GM23338 (cell line): ENCODE measurements around the gene SLC17A6.

ENCODE experiments used
- CREB1 ChIP-seq: fragments of 250-450 bp; sonication (Bioruptor Pico); IDR thresholded peaks from 2 replicates; pipeline ENCODE4 v1.5.0; 2020; ENCODE audit warnings: low read depth, mild to moderate bottlenecking, moderate library complexity
- EZH2phosphoT487 ChIP-seq: fragments of 200-600 bp; sonication (generic); IDR thresholded peaks from one replicate; pipeline ENCODE4 v1.8.1; 2018; ENCODE audit warnings: antibody characterized with exemption; ENCODE audit not compliant: unreplicated experiment
- POLR2AphosphoS5 ChIP-seq: IDR thresholded peaks from 2 replicates; pipeline ENCODE4 v1.6.1; 2016; ENCODE audit warnings: antibody characterized with exemption, low read depth
- TF ChIP-seq, protein P1 (sequence below), 2 experiments: fragments of 200-600 bp in 1 of 2; sonication (generic) in 1 of 2; conservative IDR thresholded peaks; 2 replicates each; pipeline versions ENCODE4 v1.5.1 to v1.6.1; 2016 to 2017; ENCODE audit warnings: antibody characterized with exemption in 2 of 2, low read depth in 2 of 2, mild to moderate bottlenecking in 2 of 2, moderate library complexity in 1 of 2
- TF ChIP-seq, protein P2 (sequence below): IDR thresholded peaks from one replicate; pipeline ENCODE4 v1.6.1; 2018; ENCODE audit warnings: antibody characterized with exemption; ENCODE audit not compliant: unreplicated experiment

DNA sequence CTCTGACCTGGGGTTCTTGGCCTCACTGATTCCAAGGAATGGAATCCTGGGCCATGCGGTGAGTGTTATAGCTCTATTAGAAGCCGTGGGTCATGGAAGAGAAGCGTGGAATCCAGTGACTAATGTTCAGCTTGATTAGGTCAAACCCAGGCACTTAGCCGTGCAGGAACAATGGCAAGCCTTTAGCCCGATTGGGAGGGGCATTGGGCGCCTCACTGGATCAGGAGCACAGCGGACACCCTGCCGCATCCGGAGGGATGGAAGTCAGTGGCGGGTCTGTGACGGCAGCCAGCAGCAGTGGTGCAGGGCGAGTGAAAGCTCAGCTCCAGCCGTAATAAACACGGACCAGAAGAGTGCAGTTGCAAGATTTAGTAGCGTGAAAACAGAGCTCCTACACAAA lies 20.5 kb upstream of the SLC17A6 start:
- TF ChIP-seq, protein P1, sequence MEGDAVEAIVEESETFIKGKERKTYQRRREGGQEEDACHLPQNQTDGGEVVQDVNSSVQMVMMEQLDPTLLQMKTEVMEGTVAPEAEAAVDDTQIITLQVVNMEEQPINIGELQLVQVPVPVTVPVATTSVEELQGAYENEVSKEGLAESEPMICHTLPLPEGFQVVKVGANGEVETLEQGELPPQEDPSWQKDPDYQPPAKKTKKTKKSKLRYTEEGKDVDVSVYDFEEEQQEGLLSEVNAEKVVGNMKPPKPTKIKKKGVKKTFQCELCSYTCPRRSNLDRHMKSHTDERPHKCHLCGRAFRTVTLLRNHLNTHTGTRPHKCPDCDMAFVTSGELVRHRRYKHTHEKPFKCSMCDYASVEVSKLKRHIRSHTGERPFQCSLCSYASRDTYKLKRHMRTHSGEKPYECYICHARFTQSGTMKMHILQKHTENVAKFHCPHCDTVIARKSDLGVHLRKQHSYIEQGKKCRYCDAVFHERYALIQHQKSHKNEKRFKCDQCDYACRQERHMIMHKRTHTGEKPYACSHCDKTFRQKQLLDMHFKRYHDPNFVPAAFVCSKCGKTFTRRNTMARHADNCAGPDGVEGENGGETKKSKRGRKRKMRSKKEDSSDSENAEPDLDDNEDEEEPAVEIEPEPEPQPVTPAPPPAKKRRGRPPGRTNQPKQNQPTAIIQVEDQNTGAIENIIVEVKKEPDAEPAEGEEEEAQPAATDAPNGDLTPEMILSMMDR (conservative IDR thresholded peaks at IDR 0.05; ENCODE audit: low read depth in 2 of 2) = no peak
- TF ChIP-seq, protein P2, sequence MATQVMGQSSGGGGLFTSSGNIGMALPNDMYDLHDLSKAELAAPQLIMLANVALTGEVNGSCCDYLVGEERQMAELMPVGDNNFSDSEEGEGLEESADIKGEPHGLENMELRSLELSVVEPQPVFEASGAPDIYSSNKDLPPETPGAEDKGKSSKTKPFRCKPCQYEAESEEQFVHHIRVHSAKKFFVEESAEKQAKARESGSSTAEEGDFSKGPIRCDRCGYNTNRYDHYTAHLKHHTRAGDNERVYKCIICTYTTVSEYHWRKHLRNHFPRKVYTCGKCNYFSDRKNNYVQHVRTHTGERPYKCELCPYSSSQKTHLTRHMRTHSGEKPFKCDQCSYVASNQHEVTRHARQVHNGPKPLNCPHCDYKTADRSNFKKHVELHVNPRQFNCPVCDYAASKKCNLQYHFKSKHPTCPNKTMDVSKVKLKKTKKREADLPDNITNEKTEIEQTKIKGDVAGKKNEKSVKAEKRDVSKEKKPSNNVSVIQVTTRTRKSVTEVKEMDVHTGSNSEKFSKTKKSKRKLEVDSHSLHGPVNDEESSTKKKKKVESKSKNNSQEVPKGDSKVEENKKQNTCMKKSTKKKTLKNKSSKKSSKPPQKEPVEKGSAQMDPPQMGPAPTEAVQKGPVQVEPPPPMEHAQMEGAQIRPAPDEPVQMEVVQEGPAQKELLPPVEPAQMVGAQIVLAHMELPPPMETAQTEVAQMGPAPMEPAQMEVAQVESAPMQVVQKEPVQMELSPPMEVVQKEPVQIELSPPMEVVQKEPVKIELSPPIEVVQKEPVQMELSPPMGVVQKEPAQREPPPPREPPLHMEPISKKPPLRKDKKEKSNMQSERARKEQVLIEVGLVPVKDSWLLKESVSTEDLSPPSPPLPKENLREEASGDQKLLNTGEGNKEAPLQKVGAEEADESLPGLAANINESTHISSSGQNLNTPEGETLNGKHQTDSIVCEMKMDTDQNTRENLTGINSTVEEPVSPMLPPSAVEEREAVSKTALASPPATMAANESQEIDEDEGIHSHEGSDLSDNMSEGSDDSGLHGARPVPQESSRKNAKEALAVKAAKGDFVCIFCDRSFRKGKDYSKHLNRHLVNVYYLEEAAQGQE = no peak
- no peak for TF ChIP-seq POLR2AphosphoS5
- TF ChIP-seq EZH2phosphoT487 = no peak
- TF ChIP-seq CREB1 (CRISPR knock-in tag) = no peak
